Fibroblast of upper back skin (primary cell): ENCODE results near the gene ROR2.
"Not testable (repeated sequence)": the region's sequence is repeated elsewhere in the genome, so short reads cannot be mapped to it uniquely, and the experiment has no call there.

Source experiments
- DNase-seq: peaks from one replicate; pipeline ENCODE4 v3.0.0-alpha.2; 2013

The ROR2 gene

DNA sequence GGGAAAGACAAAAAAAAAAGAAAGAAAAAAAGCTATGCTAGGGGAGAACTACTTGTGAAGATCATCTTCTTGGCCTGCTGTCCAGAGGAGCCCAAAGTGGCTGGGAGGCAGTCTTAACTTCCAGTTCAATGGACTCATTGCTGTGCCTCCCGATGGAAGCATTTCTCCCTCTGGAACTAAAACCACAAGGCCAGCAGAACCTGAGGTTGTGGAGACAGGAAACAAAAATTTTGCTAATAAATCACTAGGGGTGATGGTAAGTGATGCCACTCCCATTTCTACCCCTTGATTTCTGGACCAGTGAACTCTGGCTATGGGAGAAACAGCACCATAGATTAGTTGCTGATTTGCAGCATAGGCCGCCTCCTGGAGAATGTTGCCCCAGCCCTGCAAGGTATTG, 402.9 kb downstream of the ROR2 start:
- DNase-seq: peak; percentile 57

- DNase-seq: peak; percentile 80
Measured at GRCh38 chr9:91546574-91546973, 403.5 kb downstream of the ROR2 start.

DNA sequence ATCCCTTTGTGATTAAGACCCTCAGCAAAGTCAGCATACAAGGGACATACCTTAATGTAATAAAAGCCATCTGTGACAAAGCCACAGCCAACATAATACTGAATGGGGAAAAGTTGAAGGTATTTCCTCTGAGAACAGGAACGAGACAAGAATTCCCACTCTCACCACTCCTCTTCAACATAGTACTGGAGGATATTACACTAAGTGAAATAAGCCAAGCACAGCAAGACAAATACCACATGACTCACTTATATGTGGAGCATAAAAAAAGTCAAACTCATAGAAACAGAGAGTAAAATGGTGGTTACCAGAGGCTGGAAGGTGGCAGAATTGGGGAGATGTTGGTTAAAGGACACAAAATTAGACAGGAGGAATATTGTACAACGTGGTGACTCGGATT, 408.3 kb downstream of the ROR2 start:
- DNase-seq: peak; percentile 75

DNA sequence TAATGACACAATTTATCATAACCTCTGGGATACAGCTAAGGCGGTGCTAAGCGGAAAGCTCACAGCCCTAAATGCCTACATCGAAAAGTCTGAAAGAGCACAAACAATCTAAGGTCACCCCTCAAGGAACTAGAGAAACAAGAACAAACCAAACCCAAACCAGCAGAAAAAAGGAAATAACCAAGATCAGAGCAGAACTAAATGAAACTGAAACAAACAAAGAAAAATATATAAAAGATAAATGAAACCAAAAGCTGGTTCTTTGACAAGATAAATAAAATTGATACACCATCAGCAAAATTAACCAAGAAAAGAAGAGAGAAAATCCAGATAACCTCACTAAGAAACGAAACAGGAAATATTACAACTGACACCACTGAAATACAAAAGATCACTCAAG, 409.5 kb downstream of the ROR2 start:
- not testable (repeated sequence) for DNase-seq

GRCh38 chr9:91536211-91536691, 413.8 kb downstream of the ROR2 start:
- DNase-seq: peak; percentile 69

- peak; percentile 59 for DNase-seq
Measured at GRCh38 chr9:91534374-91534773, 415.7 kb downstream of the ROR2 start.

DNA sequence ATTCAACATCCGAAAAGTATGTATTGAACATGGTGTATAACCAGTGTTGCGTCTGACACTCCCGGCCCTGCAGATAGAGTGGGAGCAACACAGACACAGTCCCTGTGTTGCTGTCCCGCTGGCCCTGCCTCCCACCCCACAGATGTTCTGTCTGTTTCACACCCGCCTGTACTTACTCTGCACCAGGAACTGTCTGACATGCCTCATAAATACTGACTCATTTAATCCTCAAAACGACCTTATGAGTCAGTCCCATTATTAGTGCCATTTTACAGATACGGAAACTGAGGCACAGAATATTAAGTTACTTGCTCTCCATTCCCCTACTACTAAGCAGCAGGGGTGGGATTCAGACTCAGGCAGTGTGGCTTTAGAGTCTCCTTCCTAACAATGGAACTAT, 416.6 kb downstream of the ROR2 start:
- DNase-seq: no peak

DNA sequence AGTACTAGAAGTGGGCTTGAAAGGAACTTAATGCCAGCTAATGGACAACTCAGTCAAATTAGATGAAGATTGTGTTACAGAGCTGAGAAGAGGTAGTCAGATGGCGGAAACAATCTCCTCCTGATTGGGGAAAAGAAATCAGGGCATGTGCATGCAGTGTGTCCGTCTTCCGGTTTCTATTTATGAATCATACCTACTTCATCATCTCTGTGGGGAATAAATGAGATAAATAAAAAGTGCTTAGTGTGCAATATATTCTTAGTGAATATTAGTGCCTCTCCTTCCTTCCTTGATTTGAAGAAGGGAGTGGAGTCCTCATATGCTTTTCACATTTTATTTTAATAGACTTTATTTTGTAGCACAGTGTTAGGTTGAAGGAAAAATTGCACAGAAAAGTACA, 417.7 kb downstream of the ROR2 start:
- DNase-seq: no peak

DNA sequence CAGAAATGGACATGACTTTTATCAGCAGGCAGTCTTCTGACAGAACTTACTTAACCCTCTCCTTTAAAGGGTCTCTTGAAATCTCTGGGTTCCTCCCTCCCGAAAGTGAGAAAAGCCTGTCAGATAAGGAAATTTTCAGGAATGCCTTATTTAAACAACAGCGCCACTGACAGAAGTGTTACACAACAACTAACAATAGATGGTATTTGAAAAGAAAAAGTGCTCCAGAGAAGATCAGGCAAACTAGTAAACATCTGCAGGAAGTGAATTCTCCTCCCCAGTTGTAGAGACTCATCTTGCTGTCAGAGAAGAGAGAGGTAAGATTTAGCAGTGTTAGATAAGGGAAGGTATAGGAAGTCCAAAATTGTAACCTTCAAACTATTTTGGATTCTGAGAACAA, 419.2 kb downstream of the ROR2 start:
- DNase-seq: no peak

- peak; percentile 72 for DNase-seq
Measured at GRCh38 chr9:91522481-91522880, 427.5 kb downstream of the ROR2 start.

- peak; percentile 60 for DNase-seq
Measured at GRCh38 chr9:91519520-91520277, 430.3 kb downstream of the ROR2 start.

GRCh38 chr9:91518462-91518861, 431.6 kb downstream of the ROR2 start:
- DNase-seq: no peak

DNA sequence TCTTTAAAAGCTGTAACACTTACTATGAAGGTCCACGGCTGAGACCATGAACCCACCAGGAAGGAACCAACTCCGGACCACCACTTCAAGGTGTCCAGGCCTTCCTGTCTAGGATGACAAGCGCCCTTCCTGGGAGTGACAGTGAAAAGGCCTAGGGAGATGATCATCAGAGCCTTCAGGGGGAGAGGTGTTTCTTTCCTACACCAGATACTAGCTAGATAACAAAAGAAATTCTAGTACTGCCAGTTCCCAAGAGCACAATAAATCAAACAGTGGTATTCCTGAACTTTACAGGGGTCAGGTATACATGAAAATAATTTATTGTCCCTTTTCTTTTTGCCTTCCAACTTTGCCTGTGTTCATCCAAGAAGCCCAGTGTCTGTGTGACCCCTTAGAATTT, 432.2 kb downstream of the ROR2 start:
- DNase-seq: no peak

- DNase-seq: not testable (repeated sequence)
Measured at GRCh38 chr9:91517332-91517731, 432.7 kb downstream of the ROR2 start.

- no peak for DNase-seq
Measured at GRCh38 chr9:91516777-91517176, 433.3 kb downstream of the ROR2 start.

DNA sequence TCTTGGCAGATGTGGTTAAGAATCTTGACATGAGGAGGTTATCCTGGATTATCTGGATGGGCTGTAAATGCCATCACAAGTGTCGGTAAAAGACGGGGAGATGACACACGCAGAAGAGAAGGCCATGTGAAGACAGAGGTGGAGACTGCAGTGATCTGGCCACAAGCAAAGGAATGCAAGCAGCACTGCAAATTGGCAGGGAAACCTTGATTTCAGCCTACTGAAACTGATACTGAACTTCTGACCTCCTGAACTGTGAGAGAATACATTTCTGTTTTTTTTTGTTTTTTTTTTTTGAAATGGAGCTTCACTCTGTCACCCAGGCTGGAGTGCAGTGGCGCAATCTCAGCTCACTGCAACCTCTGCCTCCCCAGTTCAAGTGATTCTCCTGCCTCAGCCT, 433.9 kb downstream of the ROR2 start:
- DNase-seq: no peak

GRCh38 chr9:91515074-91515687, 434.8 kb downstream of the ROR2 start:
- peak; percentile 64 for DNase-seq
